Peyer's patch (tissue), 4 donors: ENCODE data around the gene RPL19. TPM values are rescaled to one million over a fixed set of nuclear protein-coding genes. Genes with fewer than 3 reads are reported as not detected.

Experiments
- DNase-seq, 3 donors: peaks; one replicate each; pipeline ENCODE4 v3.0.0-alpha.2; 2017 to 2019
- H3K27ac ChIP-seq, 4 donors: fragments of 200-600 bp; sonication (generic); one replicate each; pipeline ENCODE4 v1.5.1; 2016 to 2019
- H3K27me3 ChIP-seq, 2 donors: fragments of 200-600 bp; sonication (generic); one replicate each; pipeline ENCODE4 v1.5.1; 2019
- H3K36me3 ChIP-seq, 3 donors: fragments of 200-600 bp; sonication (generic); one replicate each; pipeline ENCODE4 v1.5.1; 2016 to 2019
- H3K4me1 ChIP-seq, 4 donors: fragments of 200-600 bp; sonication (generic); one replicate each; pipeline ENCODE4 v1.5.1; 2016 to 2019
- H3K4me3 ChIP-seq, 4 donors: fragments of 200-600 bp; sonication (generic); 1 replicate in 3 of 4; 2 replicates in 1 of 4; pipeline ENCODE4 v1.5.1; 2016 to 2019; ENCODE audit warnings: mild to moderate bottlenecking in 1 of 4
- H3K9me3 ChIP-seq, 4 donors: fragments of 200-600 bp; sonication (generic); one replicate each; pipeline ENCODE4 v1.5.1; 2016 to 2019; ENCODE audit warnings: mild to moderate bottlenecking in 1 of 4
- CTCF ChIP-seq, 6 experiments: fragments of 450-650 bp in 4 of 6; fragments of 200-600 bp in 2 of 6; sonication (generic) in 1 of 6; IDR thresholded peaks; one replicate each; pipeline ENCODE4 v1.5.1; 2017 to 2019; ENCODE audit warnings: antibody characterized with exemption in 6 of 6, mild to moderate bottlenecking in 3 of 6, moderate library complexity in 1 of 6
- POLR2A ChIP-seq, 2 donors: fragments of 450-650 bp; IDR thresholded peaks; one replicate each; pipeline ENCODE4 v1.5.1; 2017; ENCODE audit warnings: antibody characterized with exemption in 2 of 2, mild to moderate bottlenecking in 2 of 2, moderate library complexity in 2 of 2
- total RNA-seq, 4 donors: library from RNA; depleted of rRNA; stranded (reverse); fragments of >200 nt; gene quantifications; one replicate each; pipeline ENCODE4 v1.1.0, GENCODE V29; 2016

Gene RPL19
- total RNA-seq, 4 donors from 2014 or later, result 932 to 2,029 (median 1,420) TPM

- Histone ChIP-seq H3K4me1 (peaks cover 0 to 17% (median 11%) of the 10 kb centered on the region in 4 donors), H3K27me3 (peaks cover 0 to 4% of the 10 kb centered on the region in 2 donors), H3K4me3 (peak overlapping the region; percentile 62 to 99 (median 68)), H3K9me3 (no peaks in the 10 kb centered on the region), H3K27ac (peak overlapping the region; percentile 81 to 96 (median 89)), H3K36me3 (no peaks in the 10 kb centered on the region)
- DNase-seq, result peak; percentile 93 to 96 (median 96)
- TF ChIP-seq CTCF (IDR thresholded peaks at IDR 0.05), result peak; percentile 18 to 35 (median 29)
- TF ChIP-seq POLR2A (IDR thresholded peaks at IDR 0.05), result no peak
These were observed 46.5 kb upstream of the RPL19 start for GRCh38 chr17:39153599-39154051.

GRCh38 chr17:39155654-39156053 is 44.4 kb upstream of the RPL19 start:
- no peak for TF ChIP-seq CTCF (IDR thresholded peaks at IDR 0.05)
- no peak for TF ChIP-seq POLR2A (IDR thresholded peaks at IDR 0.05)

GRCh38 chr17:39156491-39156890 is 43.6 kb upstream of the RPL19 start:
- Histone ChIP-seq H3K4me1 (peaks cover 0 to 13% (median 7%) of the 10 kb centered on the region in 4 donors), H3K27ac (no peak overlapping the region), H3K4me3 (no peak overlapping the region), H3K27me3 (no peaks in the 10 kb centered on the region), H3K9me3 (no peaks in the 10 kb centered on the region), H3K36me3 (no peaks in the 10 kb centered on the region)
- no peak for DNase-seq
- TF ChIP-seq POLR2A (IDR thresholded peaks at IDR 0.05) (no peak), CTCF (IDR thresholded peaks at IDR 0.05) (no peak)

More at GRCh38 chr17:39155654-39156053, 44.4 kb upstream of the RPL19 start:
- Histone ChIP-seq H3K36me3 (no peaks in the 10 kb centered on the region), H3K4me3 (no peak overlapping the region), H3K27ac (no peak overlapping the region), H3K27me3 (peaks cover 0 to 4% of the 10 kb centered on the region in 2 donors), H3K4me1 (peaks cover 0 to 17% (median 11%) of the 10 kb centered on the region in 4 donors), H3K9me3 (no peaks in the 10 kb centered on the region)
- no peak for DNase-seq

GRCh38 chr17:39158623-39159022 is 41.5 kb upstream of the RPL19 start:
- Histone ChIP-seq H3K4me3 (no peak overlapping the region), H3K36me3 (no peaks in the 10 kb centered on the region), H3K27ac (no peak overlapping the region), H3K9me3 (no peaks in the 10 kb centered on the region), H3K4me1 (no peaks in the 10 kb centered on the region), H3K27me3 (no peaks in the 10 kb centered on the region)
- DNase-seq, result no peak
- no peak for TF ChIP-seq POLR2A (IDR thresholded peaks at IDR 0.05)

- Histone ChIP-seq H3K4me3 (no peak overlapping the region), H3K36me3 (no peaks in the 10 kb centered on the region), H3K27me3 (no peaks in the 10 kb centered on the region), H3K27ac (no peak overlapping the region), H3K9me3 (no peaks in the 10 kb centered on the region), H3K4me1 (peaks cover 0 to 10% (median 5%) of the 10 kb centered on the region in 4 donors)
- DNase-seq, result no peak
- TF ChIP-seq CTCF (IDR thresholded peaks at IDR 0.05) (no peak), POLR2A (IDR thresholded peaks at IDR 0.05) (no peak)
These were observed 38.1 kb upstream of the RPL19 start for GRCh38 chr17:39161962-39162361.

GRCh38 chr17:39164675-39165143 is 35.4 kb upstream of the RPL19 start:
- H3K27me3 ChIP-seq, result no peaks in the 10 kb centered on the region
- H3K36me3 ChIP-seq, result no peaks in the 10 kb centered on the region
- TF ChIP-seq CTCF (IDR thresholded peaks at IDR 0.05) (peak; percentile 66 to 81 (median 72)), POLR2A (IDR thresholded peaks at IDR 0.05) (no peak)
- peak overlapping the region; percentile 29 to 53 (median 52) for H3K4me3 ChIP-seq
- H3K27ac ChIP-seq, result peak overlapping the region in 2 of 4 donors; percentile 12 to 42
- H3K4me1 ChIP-seq, result peaks cover 0 to 10% (median 5%) of the 10 kb centered on the region in 4 donors
- DNase-seq, result peak; percentile 74 to 92 (median 75)
- peaks cover 0 to 3% (median 0%) of the 10 kb centered on the region in 4 donors for H3K9me3 ChIP-seq
